ENCODE results near the gene MAP3K12. TPM values are rescaled to one million over a fixed set of nuclear protein-coding genes. Genes with fewer than 3 reads are reported as not detected.

The MAP3K12 gene
- total RNA-seq, 1 donor from 2014 or later: 11.1 TPM

GRCh38 chr12:53461059-53461458 is 38.2 kb downstream of the MAP3K12 start:
- Histone ChIP-seq H3K36me3 (ENCODE audit: insufficient read depth, low read length) (peaks cover 91% of the 10 kb centered on the region), H3K4me1 (ENCODE audit: insufficient read depth, low read length) (no peaks in the 10 kb centered on the region), H3K9ac (ENCODE audit: low read length) (peak overlapping the region; percentile 5), H4K20me1 (ENCODE audit: insufficient read depth, low read length) (peaks cover 100% of the 10 kb centered on the region), H3K9me3 (ENCODE audit: insufficient read depth, low read depth, low read length) (no peaks in the 10 kb centered on the region), H2AFZ (ENCODE audit: low read depth, low read length) (no peak overlapping the region), H3K4me2 (ENCODE audit: low read length) (no peak overlapping the region), H3K27me3 (ENCODE audit: insufficient read depth, low read length) (no peaks in the 10 kb centered on the region), H3K4me3 (ENCODE audit: insufficient read depth, low read depth, low read length) (no peak overlapping the region), H3K79me2 (ENCODE audit: insufficient read depth, low read length) (peaks cover 100% of the 10 kb centered on the region), H3K27ac (ENCODE audit: low read depth, low read length) (no peak overlapping the region)
- H3K27me3 Mint-ChIP-seq (ENCODE audit: low read depth, unreplicated experiment): no peaks in the 10 kb centered on the region
- H3K27ac Mint-ChIP-seq (ENCODE audit: unreplicated experiment): peak overlapping the region; percentile 55
- peak overlapping the region; percentile 30 for H3K4me3 Mint-ChIP-seq (ENCODE audit: unreplicated experiment)
- DNase-seq (ENCODE audit: low read depth) (no peak), FAIRE-seq (no peak)
- peaks cover 33% of the 10 kb centered on the region for H3K36me3 Mint-ChIP-seq (ENCODE audit: low read depth, unreplicated experiment)
- H3K9me3 Mint-ChIP-seq (ENCODE audit: unreplicated experiment): no peaks in the 10 kb centered on the region
- H3K4me1 Mint-ChIP-seq (ENCODE audit: low read depth, unreplicated experiment): peaks cover 42% of the 10 kb centered on the region
- no peak for TF ChIP-seq EZH2 (IDR thresholded peaks at IDR 0.05; ENCODE audit: insufficient read depth, low read length)
- no peak for TF ChIP-seq CTCF (IDR thresholded peaks at IDR 0.05; ENCODE audit: insufficient read depth, low read depth, low read length)

GRCh38 chr12:53459097-53459496 is 40.2 kb downstream of the MAP3K12 start:
- Histone ChIP-seq H3K79me2 (ENCODE audit: insufficient read depth, low read length) (peaks cover 100% of the 10 kb centered on the region), H3K4me1 (ENCODE audit: insufficient read depth, low read length) (peaks cover 7% of the 10 kb centered on the region), H3K27me3 (ENCODE audit: insufficient read depth, low read length) (no peaks in the 10 kb centered on the region), H3K36me3 (ENCODE audit: insufficient read depth, low read length) (peaks cover 95% of the 10 kb centered on the region), H3K27ac (ENCODE audit: low read depth, low read length) (no peak overlapping the region), H2AFZ (ENCODE audit: low read depth, low read length) (no peak overlapping the region), H3K9ac (ENCODE audit: low read length) (no peak overlapping the region), H3K4me3 (ENCODE audit: insufficient read depth, low read depth, low read length) (no peak overlapping the region), H3K4me2 (ENCODE audit: low read length) (no peak overlapping the region), H4K20me1 (ENCODE audit: insufficient read depth, low read length) (peaks cover 100% of the 10 kb centered on the region), H3K9me3 (ENCODE audit: insufficient read depth, low read depth, low read length) (no peaks in the 10 kb centered on the region)
- Mint-ChIP-seq H3K9me3 (ENCODE audit: unreplicated experiment) (no peaks in the 10 kb centered on the region), H3K27me3 (ENCODE audit: low read depth, unreplicated experiment) (no peaks in the 10 kb centered on the region), H3K4me1 (ENCODE audit: low read depth, unreplicated experiment) (peaks cover 37% of the 10 kb centered on the region), H3K36me3 (ENCODE audit: low read depth, unreplicated experiment) (peaks cover 33% of the 10 kb centered on the region), H3K27ac (ENCODE audit: unreplicated experiment) (no peak overlapping the region), H3K4me3 (ENCODE audit: unreplicated experiment) (peak overlapping the region; percentile 16)
- DNase-seq (ENCODE audit: low read depth) (no peak), FAIRE-seq (no peak)
- TF ChIP-seq CTCF (IDR thresholded peaks at IDR 0.05; ENCODE audit: insufficient read depth, low read depth, low read length) (no peak), EZH2 (IDR thresholded peaks at IDR 0.05; ENCODE audit: insufficient read depth, low read length) (no peak)

GRCh38 chr12:53456654-53457366 is 42.4 kb downstream of the MAP3K12 start:
- peaks cover 24% of the 10 kb centered on the region for H3K4me1 Mint-ChIP-seq (ENCODE audit: low read depth, unreplicated experiment)

More at GRCh38 chr12:53456654-53457366, 42.4 kb downstream of the MAP3K12 start:
- peaks cover 25% of the 10 kb centered on the region for H3K36me3 Mint-ChIP-seq (ENCODE audit: low read depth, unreplicated experiment)
- FAIRE-seq: no peak
- no peaks in the 10 kb centered on the region for H3K27me3 Mint-ChIP-seq (ENCODE audit: low read depth, unreplicated experiment)
- no peak for DNase-seq (ENCODE audit: low read depth)
- H3K9me3 Mint-ChIP-seq (ENCODE audit: unreplicated experiment): no peaks in the 10 kb centered on the region
- Histone ChIP-seq H3K27ac (ENCODE audit: low read depth, low read length) (no peak overlapping the region), H2AFZ (ENCODE audit: low read depth, low read length) (no peak overlapping the region), H4K20me1 (ENCODE audit: insufficient read depth, low read length) (peaks cover 92% of the 10 kb centered on the region), H3K9me3 (ENCODE audit: insufficient read depth, low read depth, low read length) (no peaks in the 10 kb centered on the region), H3K4me1 (ENCODE audit: insufficient read depth, low read length) (peaks cover 10% of the 10 kb centered on the region), H3K9ac (ENCODE audit: low read length) (no peak overlapping the region), H3K36me3 (ENCODE audit: insufficient read depth, low read length) (peaks cover 78% of the 10 kb centered on the region), H3K4me2 (ENCODE audit: low read length) (no peak overlapping the region), H3K27me3 (ENCODE audit: insufficient read depth, low read length) (no peaks in the 10 kb centered on the region), H3K79me2 (ENCODE audit: insufficient read depth, low read length) (peaks cover 97% of the 10 kb centered on the region), H3K4me3 (ENCODE audit: insufficient read depth, low read depth, low read length) (no peak overlapping the region)
- H3K27ac Mint-ChIP-seq (ENCODE audit: unreplicated experiment): no peak overlapping the region
- no peak overlapping the region for H3K4me3 Mint-ChIP-seq (ENCODE audit: unreplicated experiment)
- TF ChIP-seq EZH2 (IDR thresholded peaks at IDR 0.05; ENCODE audit: insufficient read depth, low read length) (no peak), CTCF (IDR thresholded peaks at IDR 0.05; ENCODE audit: insufficient read depth, low read depth, low read length) (no peak)
